GM20431 (cell line): ENCODE measurements around the gene RABL3.
"Not testable (repeated sequence)": the region's sequence is repeated elsewhere in the genome, so short reads cannot be mapped to it uniquely, and the experiment has no call there.

Experiments
- in situ Hi-C: fragments of 300-500 bp; cut with MseI, MboI; formaldehyde crosslinking; loops from one replicate; pipeline ENCODE4 v1.15.0; 2020; ENCODE audit warnings: low sequenced_read_pairs; ENCODE audit not compliant: unreplicated experiment

The RABL3 gene

GRCh38 chr3:120685411-120685810, 56.9 kb downstream of the RABL3 start:
- in situ Hi-C loops: no loop called here

GRCh38 chr3:120684896-120685295, 57.4 kb downstream of the RABL3 start:
- in situ Hi-C loops: no loop called here

- in situ Hi-C loops: no loop called here
Measured at GRCh38 chr3:120683671-120684301, 58.5 kb downstream of the RABL3 start.

- in situ Hi-C loops: no loop called here
Measured at GRCh38 chr3:120683213-120683612, 59.1 kb downstream of the RABL3 start.

GRCh38 chr3:120682095-120682681, 60.1 kb downstream of the RABL3 start, which contains the start of gene HGD:
Gene HGD, minus strand, starts transcription at chr3:120682239. Its CDS starts 128 bp downstream, at chr3:120682111.
- in situ Hi-C loops: no loop called here

GRCh38 chr3:120681506-120682038, 60.7 kb downstream of the RABL3 start:
- in situ Hi-C loops: no loop called here

GRCh38 chr3:120681018-120681417, 61.3 kb downstream of the RABL3 start:
- in situ Hi-C loops: no loop called here

- in situ Hi-C loops: no loop called here
Measured at GRCh38 chr3:120680193-120680894, 62.0 kb downstream of the RABL3 start.

GRCh38 chr3:120678984-120679383, 63.3 kb downstream of the RABL3 start:
- in situ Hi-C loops: no loop called here

- in situ Hi-C loops: no loop called here
Measured at GRCh38 chr3:120678331-120678947, 63.9 kb downstream of the RABL3 start.

- in situ Hi-C loops: not testable (repeated sequence)
Measured at GRCh38 chr3:120677193-120677592, 65.1 kb downstream of the RABL3 start.

- in situ Hi-C loops: no loop called here
Measured at GRCh38 chr3:120673116-120673515, 69.2 kb downstream of the RABL3 start.

- in situ Hi-C loops: no loop called here
Measured at GRCh38 chr3:120670576-120670975, 71.7 kb downstream of the RABL3 start.

GRCh38 chr3:120664926-120665325, 77.4 kb downstream of the RABL3 start:
- in situ Hi-C loops: no loop called here

GRCh38 chr3:120661945-120662344, 80.4 kb downstream of the RABL3 start:
- in situ Hi-C loops: no loop called here

- in situ Hi-C loops: no loop called here
Measured at GRCh38 chr3:120661106-120661905, 81.0 kb downstream of the RABL3 start.

GRCh38 chr3:120659834-120660233, 82.5 kb downstream of the RABL3 start:
- in situ Hi-C loops: no loop called here

- in situ Hi-C loops: no loop called here
Measured at GRCh38 chr3:120659285-120659684, 83.0 kb downstream of the RABL3 start.

- in situ Hi-C loops: no loop called here
Measured at GRCh38 chr3:120652896-120653545, 89.3 kb downstream of the RABL3 start.
